Measurements from ENCODE around the gene TSPAN3. TPM values are rescaled to one million over a fixed set of nuclear protein-coding genes. Genes with fewer than 3 reads are reported as not detected.
A peak's percentile ranks its signal among the peaks of the same experiment; 100 is the strongest.

TSPAN3 gene
- total RNA-seq, 2 experiments from 2014 or later, result 25.6 to 27.0 TPM

DNA sequence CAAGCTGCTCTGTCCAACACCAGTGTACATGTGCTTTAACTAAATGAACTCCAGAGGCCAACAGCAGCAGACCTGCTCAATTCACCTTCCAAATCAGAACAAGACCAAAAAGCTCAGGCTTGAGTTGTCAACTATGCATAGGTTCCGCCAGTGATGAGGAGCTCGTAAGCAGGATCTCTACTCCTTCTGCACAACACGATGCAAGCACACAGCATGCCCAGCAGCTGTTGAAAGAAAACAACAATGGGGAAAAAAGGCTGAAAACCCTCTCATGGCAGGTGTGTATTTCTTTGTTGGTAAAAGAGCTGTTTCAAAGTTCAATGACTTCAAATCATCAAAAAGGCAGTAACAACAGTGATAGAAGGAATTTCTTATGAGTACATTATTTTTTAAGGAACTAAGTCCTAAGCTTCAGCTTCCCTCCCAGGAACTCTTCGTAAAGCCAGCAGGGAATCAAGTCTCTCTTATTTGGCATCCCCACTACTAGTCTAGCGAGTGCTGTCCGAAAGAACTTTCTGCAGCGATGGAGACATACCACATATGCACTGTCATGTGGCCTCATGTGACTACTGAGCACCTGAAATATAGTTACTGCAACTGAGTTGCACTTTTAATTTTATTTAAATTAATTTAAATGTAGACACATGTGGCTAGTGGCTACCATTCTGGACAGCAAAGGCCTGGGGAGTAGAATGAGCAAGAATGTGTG, 24.1 kb downstream of the TSPAN3 start:
- intact Hi-C loops (cut with micrococcal nuclease), result no loop called here
- H3K36me3 Mint-ChIP-seq (ENCODE audit: low read depth), result peaks cover 44% of the 10 kb centered on the region
- no peaks in the 10 kb centered on the region for H3K9me3 Mint-ChIP-seq
- DNase-seq (no peak), ATAC-seq (no peak)
- H3K27ac Mint-ChIP-seq, result no peak overlapping the region
- no peak overlapping the region for H3K4me3 Mint-ChIP-seq
- POLR2A ChIA-PET, result interaction anchor here (1.2 to 5.6 kb wide), 4 partner anchors 10 to 23 kb away, joined by 3 to 44 read pairs (median 6); no protein-coding TSS in a partner anchor
- TF ChIP-seq, protein P1, sequence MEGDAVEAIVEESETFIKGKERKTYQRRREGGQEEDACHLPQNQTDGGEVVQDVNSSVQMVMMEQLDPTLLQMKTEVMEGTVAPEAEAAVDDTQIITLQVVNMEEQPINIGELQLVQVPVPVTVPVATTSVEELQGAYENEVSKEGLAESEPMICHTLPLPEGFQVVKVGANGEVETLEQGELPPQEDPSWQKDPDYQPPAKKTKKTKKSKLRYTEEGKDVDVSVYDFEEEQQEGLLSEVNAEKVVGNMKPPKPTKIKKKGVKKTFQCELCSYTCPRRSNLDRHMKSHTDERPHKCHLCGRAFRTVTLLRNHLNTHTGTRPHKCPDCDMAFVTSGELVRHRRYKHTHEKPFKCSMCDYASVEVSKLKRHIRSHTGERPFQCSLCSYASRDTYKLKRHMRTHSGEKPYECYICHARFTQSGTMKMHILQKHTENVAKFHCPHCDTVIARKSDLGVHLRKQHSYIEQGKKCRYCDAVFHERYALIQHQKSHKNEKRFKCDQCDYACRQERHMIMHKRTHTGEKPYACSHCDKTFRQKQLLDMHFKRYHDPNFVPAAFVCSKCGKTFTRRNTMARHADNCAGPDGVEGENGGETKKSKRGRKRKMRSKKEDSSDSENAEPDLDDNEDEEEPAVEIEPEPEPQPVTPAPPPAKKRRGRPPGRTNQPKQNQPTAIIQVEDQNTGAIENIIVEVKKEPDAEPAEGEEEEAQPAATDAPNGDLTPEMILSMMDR (IDR thresholded peaks at IDR 0.05), result no peak
- H3K4me1 Mint-ChIP-seq (ENCODE audit: low read depth), result peaks cover 3% of the 10 kb centered on the region
- CTCF ChIA-PET, result interaction anchor here (0.9 to 3.8 kb wide), 6 partner anchors 9 to 74 kb away, joined by 3 to 20 read pairs (median 4); no protein-coding TSS in a partner anchor
- H3K27me3 Mint-ChIP-seq, result no peaks in the 10 kb centered on the region

DNA sequence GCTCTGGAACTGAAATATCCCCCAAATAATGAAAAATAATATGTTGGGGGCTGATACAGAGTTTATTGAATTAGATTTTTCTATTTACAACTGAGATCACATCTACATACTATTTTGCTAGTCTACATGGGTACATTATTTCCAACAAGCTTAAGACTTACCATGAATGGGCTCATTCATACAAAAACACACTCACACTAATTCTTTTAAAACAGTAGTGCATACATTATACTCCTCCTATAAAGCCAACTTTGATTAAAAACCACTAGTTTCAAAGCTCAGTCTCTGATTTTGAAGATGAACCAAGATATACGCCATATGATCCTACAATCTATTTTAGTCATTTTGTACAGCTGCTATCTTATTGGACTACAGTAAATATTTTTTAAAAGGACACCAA, 24.9 kb downstream of the TSPAN3 start:
- no peaks in the 10 kb centered on the region for H3K27me3 Mint-ChIP-seq
- no peak overlapping the region for H3K4me3 Mint-ChIP-seq
- POLR2A ChIA-PET, result interaction anchor here (1.2 to 5.6 kb wide), 4 partner anchors 9 to 24 kb away, joined by 3 to 44 read pairs (median 6); no protein-coding TSS in a partner anchor
- CTCF ChIA-PET, result interaction anchor here (0.7 to 3.8 kb wide), 7 partner anchors 10 to 73 kb away, joined by 3 to 20 read pairs (median 4); no protein-coding TSS in a partner anchor
- ATAC-seq (no peak), DNase-seq (no peak)
- TF ChIP-seq, protein P1 (IDR thresholded peaks at IDR 0.05), result no peak
- intact Hi-C loops (cut with micrococcal nuclease), result no loop called here
- H3K27ac Mint-ChIP-seq, result peak overlapping the region; percentile 37
- H3K4me1 Mint-ChIP-seq (ENCODE audit: low read depth), result peaks cover 3% of the 10 kb centered on the region
- no peaks in the 10 kb centered on the region for H3K9me3 Mint-ChIP-seq
- H3K36me3 Mint-ChIP-seq (ENCODE audit: low read depth), result peaks cover 47% of the 10 kb centered on the region

DNA sequence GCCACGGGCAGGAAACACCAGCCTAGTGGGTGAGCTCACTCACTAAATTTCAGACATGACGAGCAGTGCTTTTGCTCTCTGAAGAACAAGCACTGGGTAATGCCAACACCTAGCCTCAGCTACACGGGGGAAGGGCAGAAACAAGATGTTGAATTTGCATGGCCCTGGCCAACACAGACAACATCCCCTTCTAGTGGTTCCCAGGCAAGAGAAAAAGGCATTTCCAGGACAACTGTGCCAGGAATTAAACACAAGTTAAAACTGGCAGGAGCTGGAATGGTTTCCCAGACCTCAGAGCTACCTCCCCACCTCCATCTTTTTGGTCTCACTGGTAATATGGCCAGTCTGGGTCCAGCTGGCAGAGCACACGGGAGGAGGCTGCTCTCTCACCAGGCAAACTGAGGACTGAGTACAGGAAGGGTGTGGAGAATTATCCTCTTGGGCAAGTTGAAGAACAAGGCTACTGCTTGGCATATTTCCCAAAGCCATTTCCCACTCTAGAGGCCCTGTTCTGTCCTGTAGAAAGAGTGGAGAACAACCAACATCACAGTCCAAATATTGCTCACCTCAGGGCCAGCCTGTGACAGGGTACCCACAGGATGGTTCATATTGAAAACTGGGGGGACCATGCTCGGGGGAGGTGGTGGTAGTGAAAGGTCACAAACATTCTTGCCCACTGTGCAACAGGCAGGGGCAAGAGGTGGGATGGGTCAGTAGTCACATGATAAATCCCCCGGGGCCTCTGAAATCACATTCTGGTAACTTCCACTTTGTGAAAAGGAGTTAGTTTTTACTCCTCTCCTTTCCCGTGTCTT, 26.5 kb downstream of the TSPAN3 start:
- H3K4me1 Mint-ChIP-seq (ENCODE audit: low read depth), result peaks cover 7% of the 10 kb centered on the region
- H3K27ac Mint-ChIP-seq, result peak overlapping the region; percentile 37
- no peaks in the 10 kb centered on the region for H3K27me3 Mint-ChIP-seq
- H3K36me3 Mint-ChIP-seq (ENCODE audit: low read depth), result peaks cover 48% of the 10 kb centered on the region
- TF ChIP-seq, protein P1 (IDR thresholded peaks at IDR 0.05), result no peak
- POLR2A ChIA-PET, result interaction anchor here (1.0 to 5.6 kb wide), 4 partner anchors 10 to 58 kb away, joined by 3 to 44 read pairs (median 7); no protein-coding TSS in a partner anchor
- CTCF ChIA-PET, result interaction anchor here (0.9 to 3.8 kb wide), 6 partner anchors 9 to 71 kb away, joined by 3 to 20 read pairs (median 4); no protein-coding TSS in a partner anchor
- intact Hi-C loops (cut with micrococcal nuclease), result no loop called here
- H3K4me3 Mint-ChIP-seq, result no peak overlapping the region
- ATAC-seq (peak; percentile 15), DNase-seq (no peak)
- peaks cover 4% of the 10 kb centered on the region for H3K9me3 Mint-ChIP-seq

DNA sequence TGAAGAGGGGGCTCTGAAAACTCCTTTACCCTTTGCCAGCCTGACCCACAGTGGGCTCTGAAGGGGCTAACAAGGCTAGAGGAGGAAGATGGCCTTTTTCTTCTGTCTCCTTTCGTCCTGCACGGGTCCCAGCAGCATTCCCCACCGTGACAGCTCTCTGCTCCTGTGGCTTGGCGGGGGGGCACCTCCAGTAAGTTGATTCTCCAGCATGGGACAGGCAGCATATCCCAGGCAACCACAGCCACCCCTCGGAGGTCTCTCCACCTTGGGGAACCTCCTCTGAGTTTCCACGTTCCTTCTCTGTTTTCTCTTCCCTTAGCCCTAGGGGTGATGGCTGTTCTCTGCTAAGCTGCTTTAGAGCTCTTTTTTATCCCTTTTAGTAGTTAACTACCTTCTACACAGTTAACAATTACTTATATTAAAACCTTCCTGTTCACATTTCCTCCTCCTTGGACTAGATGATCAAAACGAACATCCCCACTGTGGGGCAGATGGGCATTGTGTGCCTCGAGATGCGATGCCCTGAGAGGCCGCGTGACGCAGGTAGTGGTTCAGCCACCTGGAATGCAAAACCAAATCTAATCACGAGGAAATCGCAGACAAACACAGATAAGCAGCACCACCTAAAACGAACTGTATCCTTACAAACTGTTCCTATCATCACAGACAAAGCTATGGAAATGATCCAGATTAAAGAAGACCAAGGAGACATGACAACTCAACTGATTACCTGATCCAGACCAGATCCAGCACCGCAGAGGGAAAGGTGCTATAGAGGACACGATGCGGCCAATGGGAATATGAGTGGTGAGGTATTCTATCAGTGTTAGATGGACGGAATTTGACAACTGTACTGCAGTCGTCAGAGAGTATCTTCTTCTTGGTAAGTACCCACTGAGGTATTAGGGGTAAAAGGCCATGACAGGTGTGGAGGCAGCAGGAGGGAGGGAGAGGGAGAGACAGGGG, 27.7 kb downstream of the TSPAN3 start:
- Mint-ChIP-seq H3K4me1 (ENCODE audit: low read depth) (peaks cover 11% of the 10 kb centered on the region), H3K4me3 (no peak overlapping the region), H3K27me3 (no peaks in the 10 kb centered on the region), H3K27ac (no peak overlapping the region), H3K9me3 (peaks cover 4% of the 10 kb centered on the region), H3K36me3 (ENCODE audit: low read depth) (peaks cover 48% of the 10 kb centered on the region)
- ChIA-PET CTCF (interaction anchor here (1.3 to 1.7 kb wide), 4 partner anchors 9 to 70 kb away, joined by 3 to 7 read pairs (median 4); no protein-coding TSS in a partner anchor), POLR2A (interaction anchor here (1.0 to 5.6 kb wide), 6 partner anchors 9 to 48 kb away, joined by 3 to 44 read pairs (median 4); partner anchors contain the start of gene PSTPIP1)
- DNase-seq (no peak), ATAC-seq (no peak)
- TF ChIP-seq, protein P1 (IDR thresholded peaks at IDR 0.05), result no peak
- intact Hi-C loops (cut with micrococcal nuclease), result no loop called here
